ENCODE data around the gene FBXO38. TPM values are rescaled to one million over a fixed set of nuclear protein-coding genes. Genes with fewer than 3 reads are reported as not detected.

The FBXO38 gene
- total and polyA plus RNA-seq, 2 of the 4 experiments (the other 2 are of a cell fraction), result 14.9 to 70.1 TPM

- TF ChIP-seq USF2 (IDR thresholded peaks at IDR 0.05; ENCODE audit: low read depth, low read length), result 0 out of 2 replicates have a peak, but pooled peaks have one; percentile 31
Observed at GRCh38 chr5:148374690-148375360, 8.9 kb upstream of the FBXO38 start (continued).

GRCh38 chr5:148376198-148376597 lies 7.6 kb upstream of the FBXO38 start:
- no peak for DNase-seq
- Histone ChIP-seq H3K23ac (ENCODE audit: low read depth, low read length) (no peak overlapping the region), H4K91ac (ENCODE audit: insufficient read depth, low read depth, low read length) (no peak overlapping the region), H2AK5ac (ENCODE audit: low read depth, low read length) (no peak overlapping the region), H2AFZ (replicated peaks; ENCODE audit: low read length, poor library complexity) (no peak overlapping the region), H2BK15ac (ENCODE audit: low read depth, low read length) (no peak overlapping the region), H3K9me1 (ENCODE audit: insufficient read depth, low read length) (no peaks in the 10 kb centered on the region), H3K14ac (replicated peaks; ENCODE audit: low read depth, low read length) (no peak overlapping the region), H3K79me1 (ENCODE audit: low read depth in 1 of 2, low read length in 2 of 2) (no peaks in the 10 kb centered on the region), H4K20me1 (ENCODE audit: insufficient read depth, low read length) (no peaks in the 10 kb centered on the region), H3K18ac (ENCODE audit: low read depth, low read length) (no peak overlapping the region), H2BK20ac (ENCODE audit: low read depth, low read length) (no peak overlapping the region), H3K56ac (ENCODE audit: extremely low read depth, insufficient read depth, low read length) (no peak overlapping the region), H3K4me1 (ENCODE audit: control insufficient read depth, insufficient read depth, low read length) (peaks cover 2% of the 10 kb centered on the region; the same call in 1 of the 2 replicates), H2AK9ac (replicated peaks; ENCODE audit: low read depth, low read length, poor library complexity) (no peak overlapping the region), H3K9ac (ENCODE audit: low read depth, low read length) (no peak overlapping the region), H2BK120ac (ENCODE audit: low read depth, low read length) (no peak overlapping the region), H3K36me3 (ENCODE audit: control insufficient read depth, insufficient read depth, low read length) (peaks cover 2% of the 10 kb centered on the region; the same call in 1 of the 2 replicates), H3K4me2 (ENCODE audit: low read depth, low read length) (no peak overlapping the region), H2BK5ac (ENCODE audit: low read depth, low read length, poor library complexity, severe bottlenecking) (no peak overlapping the region), H3K9me3 (ENCODE audit: control insufficient read depth, insufficient read depth, low read length) (no peaks in the 10 kb centered on the region), H3K27me3 (ENCODE audit: control insufficient read depth, insufficient read depth, low read length) (no peaks in the 10 kb centered on the region), H3K4ac (ENCODE audit: low read depth, low read length) (no peak overlapping the region), H3K4me3 (ENCODE audit: insufficient read depth, low read depth, low read length) (no peak overlapping the region), H4K8ac (ENCODE audit: low read depth in 2 of 2, low read length in 2 of 2) (no peak overlapping the region), H3K27ac (ENCODE audit: insufficient read depth, low read length) (no peak overlapping the region), H4K5ac (ENCODE audit: low read depth, low read length) (no peak overlapping the region)
- intact Hi-C loops (cut with micrococcal nuclease), result no loop called here
- TF ChIP-seq CEBPB (IDR thresholded peaks at IDR 0.05; ENCODE audit: low read depth, low read length), result no peak
- dilution Hi-C loops (cut with HindIII; ENCODE audit: low sequenced_read_pairs, unreplicated experiment), result no loop called here
- CTCF ChIA-PET, result no interaction called here
- ATAC-seq (ENCODE audit: low read depth), result no peak
- BruUV-seq (replicated peaks), result no TSS peak
- WGBS, 2 experiments (ENCODE audit: extremely low coverage in 2 of 2, insufficient read length in 1 of 2), result no CpG with 5 or more reads among the region's 4 CpGs
- POLR2A ChIA-PET (ENCODE audit: unreplicated experiment), result no interaction called here
- in situ Hi-C loops (cut with MboI; ENCODE audit: low sequenced_read_pairs), result loop anchor here (10.0 kb wide), 1 partner anchor 201 kb away; no protein-coding TSS in a partner anchor

All from IMR-90 (cell line).